ENCODE measurements around the gene ELMO1.

Gene ELMO1

DNA sequence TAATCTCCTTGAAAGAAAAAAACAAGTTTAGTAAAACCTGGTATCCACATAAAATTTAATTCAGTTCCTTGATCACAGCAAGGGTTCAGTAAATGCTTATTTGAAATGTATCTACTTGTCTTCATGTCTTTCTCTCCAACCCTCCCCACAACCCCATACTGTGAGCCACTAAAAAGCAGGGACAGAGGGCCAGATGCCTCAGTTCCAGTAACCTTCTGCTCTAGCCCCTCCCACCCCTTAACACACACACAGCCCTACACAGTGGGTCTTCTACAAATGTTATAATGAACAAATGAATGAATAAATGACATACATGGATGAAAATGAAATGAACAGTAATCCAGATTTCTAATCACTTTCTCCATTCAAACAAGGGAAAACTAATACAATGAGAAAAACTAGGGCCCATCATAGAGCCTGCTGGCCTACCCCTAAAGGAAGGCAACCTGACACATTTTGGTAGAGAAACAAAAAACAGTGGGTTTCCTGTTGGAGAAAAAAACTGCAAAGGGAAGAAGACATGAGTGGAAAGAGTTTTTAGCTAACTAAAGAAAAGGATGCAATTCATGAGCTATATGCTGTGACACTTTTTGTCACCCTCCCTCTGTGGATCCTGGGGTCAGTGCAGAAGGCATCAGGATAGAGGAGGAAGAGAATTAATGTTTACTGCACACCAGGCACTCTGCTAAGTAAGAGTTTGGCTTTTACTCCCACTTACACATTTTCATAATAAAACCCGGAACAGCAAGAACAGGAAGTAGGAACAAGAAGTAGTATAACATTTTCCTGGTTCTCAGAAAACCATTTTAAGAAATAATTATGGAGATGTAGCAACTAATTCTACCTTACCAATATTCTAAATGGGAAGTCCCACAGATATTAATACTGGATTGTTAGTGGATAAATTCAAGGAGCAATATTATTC lies 38.1 kb downstream of the ELMO1 start:
- DNase-seq (ENCODE audit: low read depth in 2 of 3, low spot score in 2 of 3): no peak

GRCh38 chr7:37409461-37409860 lies 39.2 kb downstream of the ELMO1 start:
- DNase-seq (ENCODE audit: low read depth in 2 of 3, low spot score in 2 of 3): no peak

- DNase-seq (ENCODE audit: low read depth in 2 of 3, low spot score in 2 of 3): no peak
These were observed 40.1 kb downstream of the ELMO1 start for GRCh38 chr7:37408291-37409228.

GRCh38 chr7:37405603-37406122 lies 43.0 kb downstream of the ELMO1 start:
- no peak for DNase-seq (ENCODE audit: low read depth in 2 of 3, low spot score in 2 of 3)

DNA sequence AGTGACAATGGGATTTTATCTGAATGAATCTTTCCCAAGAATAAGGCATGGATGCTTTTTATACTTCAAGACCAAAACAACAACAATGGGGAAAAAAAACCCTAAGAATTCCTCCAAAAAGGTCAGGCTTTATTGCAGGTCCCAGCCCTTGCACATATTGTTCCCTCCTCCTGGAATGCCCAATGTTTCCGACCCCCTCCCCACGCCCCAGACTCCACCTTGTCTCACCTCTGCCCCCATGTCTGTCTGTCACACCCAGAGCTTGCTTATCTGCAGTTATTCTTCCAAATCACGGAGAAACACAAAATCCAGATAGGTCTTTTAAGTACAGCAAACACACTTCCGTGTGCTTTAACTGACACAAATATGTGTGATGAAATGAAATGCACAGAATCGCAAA lies 43.5 kb downstream of the ELMO1 start:
- no peak for DNase-seq (ENCODE audit: low read depth in 2 of 3, low spot score in 2 of 3)

DNA sequence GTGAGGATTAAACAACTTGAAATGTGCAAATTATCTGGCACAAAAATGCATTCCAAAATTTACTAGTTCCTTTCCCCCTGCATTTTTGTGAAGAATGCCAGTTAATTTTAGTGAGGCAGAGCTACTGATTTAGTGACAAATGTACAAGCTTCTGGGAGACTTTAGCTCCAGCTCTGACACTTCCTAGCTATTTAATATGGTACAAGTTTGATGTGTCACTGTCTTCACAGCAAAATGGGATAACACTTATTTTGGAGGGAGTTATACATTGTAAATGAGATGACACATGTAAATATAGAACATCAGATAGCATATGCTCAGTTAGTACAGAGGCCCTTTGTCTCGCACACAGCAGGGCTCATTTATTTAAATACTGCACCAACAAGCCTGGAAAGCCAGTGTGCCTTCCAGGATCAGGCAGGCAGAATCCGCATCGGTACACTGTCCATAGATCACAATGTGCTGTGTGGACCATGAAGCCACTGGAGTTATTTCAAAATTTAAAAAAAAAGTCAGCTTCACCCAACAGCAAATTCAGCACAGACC lies 48.7 kb downstream of the ELMO1 start:
- DNase-seq (ENCODE audit: low read depth in 2 of 3, low spot score in 2 of 3): no peak

DNA sequence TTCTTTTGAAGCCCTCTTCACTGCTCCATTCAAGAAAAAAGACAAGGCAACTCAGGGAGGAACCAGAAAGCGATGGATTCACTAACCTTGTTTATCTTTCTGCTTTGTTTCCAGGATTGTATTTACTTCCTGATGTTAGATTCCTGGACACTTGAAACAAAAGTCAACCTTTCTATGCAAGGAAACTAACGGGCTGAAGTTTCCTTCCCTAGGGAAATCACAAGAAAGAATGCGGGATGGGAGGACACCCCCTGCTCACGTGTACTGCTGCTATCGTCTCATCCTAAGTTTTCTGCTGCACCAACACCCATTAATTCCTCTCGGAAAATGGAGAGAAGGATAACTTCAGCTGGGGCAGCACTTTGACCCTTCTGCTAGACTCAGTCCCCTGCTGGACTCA lies 50.3 kb downstream of the ELMO1 start:
- DNase-seq (ENCODE audit: low read depth in 2 of 3, low spot score in 2 of 3): no peak

GRCh38 chr7:37395618-37396259 lies 52.9 kb downstream of the ELMO1 start:
- DNase-seq (ENCODE audit: low read depth in 2 of 3, low spot score in 2 of 3): no peak

DNA sequence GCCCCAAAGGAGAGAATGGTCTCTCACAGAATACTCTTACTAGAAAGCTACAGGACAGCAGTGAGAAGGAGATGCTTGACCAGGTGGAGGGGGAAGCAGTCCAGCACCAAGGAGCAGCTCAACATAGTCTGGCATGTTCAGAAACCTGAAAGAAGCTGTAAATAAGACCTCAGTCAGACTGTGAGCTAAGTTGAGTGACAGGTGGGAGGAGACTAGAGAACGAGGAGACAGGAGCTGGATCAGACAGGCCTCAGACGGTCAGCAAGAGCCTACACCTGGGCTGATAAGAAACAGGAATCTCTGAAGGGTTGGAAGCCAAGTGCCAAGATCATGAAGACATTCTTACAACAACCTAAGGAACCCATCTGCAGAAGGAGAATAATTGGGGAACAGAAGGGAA lies 54.5 kb downstream of the ELMO1 start:
- DNase-seq (ENCODE audit: low read depth in 2 of 3, low spot score in 2 of 3): no peak

GRCh38 chr7:37393476-37393875 lies 55.2 kb downstream of the ELMO1 start:
- no peak for DNase-seq (ENCODE audit: low read depth in 2 of 3, low spot score in 2 of 3)

- no peak for DNase-seq (ENCODE audit: low read depth in 2 of 3, low spot score in 2 of 3)
These were observed 56.0 kb downstream of the ELMO1 start for GRCh38 chr7:37392673-37393017.

DNA sequence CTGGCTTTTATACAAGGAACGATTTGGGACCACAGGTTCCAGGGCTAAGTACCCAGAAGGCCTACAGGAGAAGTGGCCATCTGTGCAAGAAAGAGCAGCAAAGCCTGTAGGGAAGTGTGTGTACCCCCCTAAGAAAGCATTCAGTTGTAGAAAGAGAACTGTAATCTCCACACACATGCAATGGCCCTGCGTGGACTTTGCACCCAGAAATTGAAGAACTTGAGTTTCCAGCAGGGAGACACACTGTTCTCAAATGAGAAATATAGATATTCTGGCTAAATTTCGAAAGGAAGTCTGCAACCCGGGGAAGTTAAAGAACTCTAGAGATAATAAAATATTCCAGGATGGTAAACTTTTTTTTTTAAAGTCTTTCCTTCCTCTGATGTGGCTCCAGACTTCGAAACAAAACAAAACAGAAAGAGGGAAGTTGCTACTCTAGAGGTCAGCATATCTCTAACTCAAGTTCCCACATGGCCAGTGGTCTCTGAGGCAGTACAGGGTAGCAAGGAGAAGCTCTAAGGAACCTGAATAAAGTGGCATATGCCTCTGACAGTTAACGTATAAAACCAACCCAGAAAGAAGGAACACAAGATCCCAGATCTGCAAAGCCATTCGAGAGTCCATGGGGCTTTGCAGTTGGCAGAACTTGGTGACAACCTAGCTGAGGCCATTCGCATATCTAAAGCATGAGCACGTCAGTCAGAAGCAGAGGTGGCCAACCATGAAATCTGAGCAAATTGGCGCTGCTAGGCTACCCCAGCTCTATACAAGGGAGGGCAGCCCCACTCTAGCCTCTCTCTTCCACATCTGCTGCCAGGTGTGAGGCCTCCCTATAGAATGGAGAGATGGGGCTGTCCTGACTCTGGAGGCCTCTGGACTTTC lies 56.6 kb downstream of the ELMO1 start:
- no peak for DNase-seq (ENCODE audit: low read depth in 2 of 3, low spot score in 2 of 3)

DNA sequence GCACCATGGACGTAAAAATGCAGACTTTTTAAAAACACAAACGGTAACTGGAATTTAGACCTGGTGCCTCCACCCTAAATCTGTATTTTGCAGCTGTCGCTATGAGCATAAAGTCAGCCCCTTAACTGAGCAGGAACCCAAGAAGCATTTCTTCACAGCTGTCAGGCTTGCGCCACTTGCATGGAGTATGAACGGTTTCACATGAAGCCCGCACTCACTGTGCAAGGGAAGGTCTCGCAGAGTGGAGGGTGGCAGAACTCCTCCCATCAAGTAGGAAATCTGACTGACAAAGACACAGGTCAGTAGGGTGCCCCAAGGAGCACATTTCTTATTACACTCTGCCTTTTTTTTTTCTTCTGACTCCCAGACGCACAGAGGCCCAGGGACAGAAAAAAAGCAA lies 58.5 kb downstream of the ELMO1 start:
- no peak for DNase-seq (ENCODE audit: low read depth in 2 of 3, low spot score in 2 of 3)

DNA sequence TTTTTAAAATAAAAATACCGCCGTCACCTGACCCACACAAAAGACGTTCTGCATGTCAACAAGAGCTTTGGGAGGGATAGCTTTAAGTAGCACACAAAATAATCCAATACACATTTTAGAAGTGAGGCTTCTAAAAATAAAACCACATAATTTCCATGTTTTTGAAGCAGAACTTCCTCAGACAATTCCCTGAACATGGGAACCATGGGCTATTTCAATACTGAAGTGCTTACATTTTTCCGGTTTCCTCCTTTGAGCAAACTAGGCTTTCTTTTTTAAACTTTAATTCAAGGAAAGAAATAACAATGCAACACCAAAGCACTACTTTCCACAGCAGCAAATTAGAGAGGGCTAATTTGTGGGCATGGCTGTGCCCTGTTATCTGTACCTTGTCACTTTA lies 59.9 kb downstream of the ELMO1 start:
- DNase-seq (ENCODE audit: low read depth in 2 of 3, low spot score in 2 of 3): no peak

- no peak for DNase-seq (ENCODE audit: low read depth in 2 of 3, low spot score in 2 of 3)
These were observed 62.9 kb downstream of the ELMO1 start for GRCh38 chr7:37385787-37386186.

- no peak for DNase-seq (ENCODE audit: low read depth in 2 of 3, low spot score in 2 of 3)
These were observed 66.0 kb downstream of the ELMO1 start for GRCh38 chr7:37382546-37383088.

DNA sequence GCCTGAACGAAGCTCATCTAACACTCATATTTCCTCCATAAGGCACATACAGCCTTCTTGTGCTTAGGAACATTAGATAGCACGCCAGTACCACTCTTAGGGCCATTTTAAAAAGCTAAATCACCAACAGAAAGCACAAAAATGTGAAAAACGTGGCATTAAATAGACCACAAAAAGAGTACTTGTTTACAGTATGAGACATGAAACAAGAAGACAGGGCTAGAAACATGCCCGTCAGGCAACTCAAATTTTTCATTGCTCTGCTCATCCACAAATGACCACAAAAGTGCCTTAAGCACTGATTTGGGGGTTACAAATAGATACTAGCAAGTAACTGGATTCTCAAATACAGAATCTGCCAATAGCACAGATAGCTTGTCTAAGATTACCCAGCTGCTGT lies 67.8 kb downstream of the ELMO1 start:
- DNase-seq (ENCODE audit: low read depth in 2 of 3, low spot score in 2 of 3): no peak

DNA sequence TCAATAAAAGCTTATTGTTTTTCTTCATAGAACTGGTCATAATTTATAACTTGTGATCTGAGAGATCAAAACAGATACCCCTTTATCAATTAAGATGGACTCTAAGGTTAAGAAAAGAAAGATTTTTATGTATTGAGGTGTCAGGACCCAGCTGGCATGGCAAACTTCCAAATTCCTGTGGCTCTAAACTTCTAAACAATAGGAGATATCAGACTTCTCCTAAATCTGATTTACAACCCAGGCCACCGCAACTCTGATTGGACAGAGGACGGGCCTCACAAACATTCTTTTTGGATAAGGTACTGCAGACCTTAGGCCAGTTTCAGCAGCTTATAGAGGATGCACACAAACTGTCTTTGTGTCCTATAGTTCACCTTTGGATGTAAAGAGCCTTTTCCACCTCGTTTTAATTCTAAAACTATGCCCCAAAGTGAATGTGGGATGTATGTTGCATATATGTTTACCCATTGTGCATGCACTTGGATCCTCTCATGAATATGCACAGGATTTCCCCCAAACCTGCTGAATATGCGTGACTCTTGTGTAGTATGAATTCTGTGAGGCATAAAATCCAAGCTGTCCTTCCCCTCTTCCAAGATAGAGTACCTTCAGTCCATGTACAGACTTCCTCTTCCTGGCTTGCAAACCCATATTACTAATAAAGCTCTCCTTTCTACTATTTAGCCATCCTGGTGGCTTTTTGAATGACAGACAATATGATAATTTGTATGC lies 69.0 kb downstream of the ELMO1 start:
- no peak for DNase-seq (ENCODE audit: low read depth in 2 of 3, low spot score in 2 of 3)

DNA sequence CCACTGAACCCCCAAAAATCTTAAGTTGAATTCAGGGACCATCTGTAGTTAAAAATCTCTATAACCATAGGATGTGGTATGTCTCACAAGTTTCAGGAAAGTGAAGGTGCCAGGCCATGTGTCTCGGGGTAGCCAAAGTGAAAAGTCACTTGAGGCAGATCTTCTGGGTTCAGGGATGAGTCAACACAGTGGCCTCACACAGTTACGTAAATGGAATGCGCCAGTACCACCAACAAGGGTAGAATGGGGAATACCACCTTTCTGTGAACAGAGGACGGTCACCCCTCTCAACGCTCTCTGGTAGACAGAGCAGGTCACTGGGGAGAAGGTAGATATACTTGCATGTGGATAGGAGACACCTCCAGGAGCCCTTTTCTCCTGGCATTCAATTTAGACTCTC lies 71.4 kb downstream of the ELMO1 start:
- no peak for DNase-seq (ENCODE audit: low read depth in 2 of 3, low spot score in 2 of 3)

Data from activated CD8-positive, alpha-beta memory T cell treated with anti-CD3 and anti-CD28 coated beads for 48 hours (primary cell).